Uterus (tissue), 4 donors: ENCODE data around the gene RNF5. TPM values are rescaled to one million over a fixed set of nuclear protein-coding genes. Genes with fewer than 3 reads are reported as not detected.
"Not testable (repeated sequence)": the region's sequence is repeated elsewhere in the genome, so short reads cannot be mapped to it uniquely, and the experiment has no call there.

ENCODE experiments used
- DNase-seq, 2 donors: peaks; one replicate each; pipeline ENCODE4 v3.0.0-alpha.2; 2019 to 2020
- H3K27ac ChIP-seq, 2 donors: fragments of 200-600 bp; sonication (generic); 1 replicate in 1 of 2; 2 replicates in 1 of 2; pipeline ENCODE4 v1.5.1; 2016 to 2018
- H3K27me3 ChIP-seq, 2 donors: fragments of 200-600 bp; sonication (generic); one replicate each; pipeline ENCODE4 v1.5.1; 2018 to 2019; ENCODE audit warnings: control low read depth in 1 of 2
- H3K36me3 ChIP-seq, 2 donors: fragments of 200-600 bp; sonication (generic); one replicate each; pipeline ENCODE4 v1.5.1; 2019; ENCODE audit warnings: control low read depth in 1 of 2
- H3K4me1 ChIP-seq, 2 donors: fragments of 200-600 bp; sonication (generic); one replicate each; pipeline ENCODE4 v1.5.1; 2018 to 2019; ENCODE audit warnings: control low read depth in 1 of 2
- H3K4me3 ChIP-seq, 2 donors: fragments of 200-600 bp; sonication (generic); 1 replicate in 1 of 2; 2 replicates in 1 of 2; pipeline ENCODE4 v1.5.1; 2018 to 2019; ENCODE audit warnings: mild to moderate bottlenecking in 1 of 2
- H3K9me3 ChIP-seq, 2 donors: fragments of 200-600 bp; sonication (generic); one replicate each; pipeline ENCODE4 v1.5.1; 2019; ENCODE audit warnings: control low read depth in 1 of 2
- CTCF ChIP-seq, 4 experiments: fragments of 200-600 bp in 2 of 4; fragments of 450-650 bp in 2 of 4; sonication (generic) in 2 of 4; IDR thresholded peaks; one replicate each; pipeline ENCODE4 v1.5.1; 2016 to 2019; ENCODE audit warnings: antibody characterized with exemption in 4 of 4, mild to moderate bottlenecking in 2 of 4, moderate library complexity in 1 of 4
- POLR2A ChIP-seq, 2 donors: fragments of 450-650 bp; IDR thresholded peaks; one replicate each; pipeline ENCODE4 v1.6.1; 2016; ENCODE audit warnings: antibody characterized with exemption in 2 of 2, mild to moderate bottlenecking in 1 of 2, moderate library complexity in 1 of 2
- intact Hi-C: fragments of 100-400 bp; cut with DNase I; formaldehyde crosslinking; loops from one replicate; pipeline ENCODE4 v1.15.1; 2023; ENCODE audit warnings: low total_unique reads
- total RNA-seq, 4 donors: library from RNA; depleted of rRNA in 3 of 4; stranded (reverse); fragments of >200 nt in 3 of 4; gene quantifications; one replicate each; pipeline versions ENCODE4 v1.1.0 to v1.2.4, GENCODE V29; 2014 to 2023
- donor health status: DM: yes; HTN: yes; CAD: no.

Gene RNF5
- total RNA-seq, 4 donors from 2014 or later, result 45.6 to 84.7 (median 56.3) TPM

- no peak overlapping the region for H3K27ac ChIP-seq
Observed at GRCh38 chr6:32132110-32132509, 46.1 kb upstream of the RNF5 start.

GRCh38 chr6:32133786-32134185 is 44.4 kb upstream of the RNF5 start:
- Histone ChIP-seq H3K4me3 (no peak overlapping the region), H3K27me3 (no peaks in the 10 kb centered on the region), H3K4me1 (peaks cover 0 to 8% of the 10 kb centered on the region in 2 donors), H3K9me3 (no peaks in the 10 kb centered on the region), H3K27ac (no peak overlapping the region), H3K36me3 (no peaks in the 10 kb centered on the region)
- DNase-seq, result no peak
- intact Hi-C loops, result no loop called here
- TF ChIP-seq POLR2A (IDR thresholded peaks at IDR 0.05) (no peak), CTCF (IDR thresholded peaks at IDR 0.05) (no peak)

More at GRCh38 chr6:32132110-32132509, 46.1 kb upstream of the RNF5 start:
- no peak overlapping the region for H3K4me3 ChIP-seq
- H3K36me3 ChIP-seq, result no peaks in the 10 kb centered on the region
- TF ChIP-seq CTCF (IDR thresholded peaks at IDR 0.05) (no peak), POLR2A (IDR thresholded peaks at IDR 0.05) (no peak)
- H3K9me3 ChIP-seq, result no peaks in the 10 kb centered on the region
- DNase-seq, result no peak
- intact Hi-C loops, result no loop called here
- H3K27me3 ChIP-seq, result no peaks in the 10 kb centered on the region
- peaks cover 0 to 17% of the 10 kb centered on the region in 2 donors for H3K4me1 ChIP-seq

GRCh38 chr6:32137454-32137853 is 40.8 kb upstream of the RNF5 start:
- H3K27me3 ChIP-seq, result no peaks in the 10 kb centered on the region
- TF ChIP-seq POLR2A (IDR thresholded peaks at IDR 0.05) (no peak), CTCF (IDR thresholded peaks at IDR 0.05) (no peak)
- no peak for DNase-seq
- intact Hi-C loops, result no loop called here
- H3K36me3 ChIP-seq, result no peaks in the 10 kb centered on the region
- H3K4me1 ChIP-seq, result no peaks in the 10 kb centered on the region
- H3K27ac ChIP-seq, result no peak overlapping the region
- H3K9me3 ChIP-seq, result no peaks in the 10 kb centered on the region
- no peak overlapping the region for H3K4me3 ChIP-seq

- Histone ChIP-seq H3K4me3 (no peak overlapping the region), H3K27ac (no peak overlapping the region), H3K36me3 (no peaks in the 10 kb centered on the region), H3K27me3 (no peaks in the 10 kb centered on the region), H3K4me1 (no peaks in the 10 kb centered on the region), H3K9me3 (no peaks in the 10 kb centered on the region)
- intact Hi-C loops, result no loop called here
- no peak for TF ChIP-seq CTCF (IDR thresholded peaks at IDR 0.05)
- TF ChIP-seq POLR2A (IDR thresholded peaks at IDR 0.05), result no peak
- no peak for DNase-seq
Observed at GRCh38 chr6:32139590-32139989, 38.6 kb upstream of the RNF5 start.

- Histone ChIP-seq H3K4me1 (no peaks in the 10 kb centered on the region), H3K27me3 (no peaks in the 10 kb centered on the region), H3K27ac (no peak overlapping the region), H3K4me3 (no peak overlapping the region), H3K9me3 (no peaks in the 10 kb centered on the region), H3K36me3 (no peaks in the 10 kb centered on the region)
- no peak for DNase-seq
- intact Hi-C loops, result no loop called here
- TF ChIP-seq CTCF (IDR thresholded peaks at IDR 0.05) (no peak), POLR2A (IDR thresholded peaks at IDR 0.05) (no peak)
Observed at GRCh38 chr6:32140420-32141046, 37.7 kb upstream of the RNF5 start.

GRCh38 chr6:32144238-32144637 is 34.0 kb upstream of the RNF5 start:
- intact Hi-C loops, H3K27ac ChIP-seq, H3K36me3 ChIP-seq, H3K27me3 ChIP-seq, H3K4me1 ChIP-seq, H3K4me3 ChIP-seq, H3K9me3 ChIP-seq, DNase-seq: not testable (repeated sequence)
